ENCODE results near the gene MSANTD7.

MSANTD7 gene

DNA sequence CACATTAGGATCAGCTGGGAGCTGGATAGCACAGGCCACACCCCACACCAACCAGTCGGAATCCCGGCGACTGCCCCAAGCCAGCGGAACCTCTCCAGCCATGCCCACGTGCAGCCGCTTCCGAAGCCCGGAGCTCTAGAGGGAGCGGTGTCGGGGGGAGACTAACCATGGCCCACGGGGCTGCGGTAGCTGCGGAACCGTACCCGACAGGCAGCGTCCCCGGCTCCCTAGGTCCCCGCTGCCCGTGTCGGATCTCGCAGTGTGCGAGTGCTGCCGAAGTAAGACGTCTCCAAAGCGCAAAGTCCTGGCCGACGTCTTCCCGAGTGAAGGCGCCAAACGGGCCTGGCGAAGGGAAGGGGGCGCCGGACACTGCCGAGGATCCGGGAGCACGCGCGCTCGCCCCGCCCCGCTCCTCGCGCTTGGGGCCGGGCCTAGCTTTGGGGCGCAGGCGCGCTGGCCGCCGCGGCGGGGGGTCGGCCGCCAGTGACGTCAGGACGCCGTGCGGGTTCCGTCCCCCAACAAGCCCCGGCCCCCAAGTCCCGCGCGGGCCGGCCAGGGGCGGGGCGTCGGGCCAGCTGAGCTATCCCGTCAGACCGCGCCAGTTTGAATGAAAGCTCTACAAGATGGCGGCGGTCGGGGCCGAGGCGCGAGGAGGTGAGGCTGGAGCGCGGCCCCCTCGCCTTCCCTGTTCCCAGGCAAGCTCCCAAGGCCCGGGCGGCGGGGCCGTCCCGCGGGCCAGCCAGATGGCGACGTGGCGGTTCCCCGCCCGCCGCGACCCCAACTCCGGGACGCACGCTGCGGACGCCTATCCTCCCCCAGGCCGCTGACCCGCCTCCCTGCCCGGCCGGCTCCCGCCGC lies 40.4 kb downstream of the MSANTD7 start, which contains the start of gene SUV39H2:
SUV39H2 (plus strand) TSS at position 601 of the 858 bp plus-strand sequence; CDS start at position 624, 23 bp downstream.
- peak within 1 kb of the TSS; percentile 78 for H3K4me2 ChIP-seq (ENCODE audit: low read depth, low read length)
- no peaks in the 10 kb centered on the region for H3K9me2 ChIP-seq (replicated peaks; ENCODE audit: insufficient read depth, low read length)
- H3K4me1 ChIP-seq (ENCODE audit: low read length): peaks cover 13% of the 10 kb centered on the region
- peak within 1 kb of the TSS; percentile 98 for H3K4me3 ChIP-seq (ENCODE audit: low read length)
- H2AFZ ChIP-seq (ENCODE audit: low read length): peak within 1 kb of the TSS; percentile 81
- H3K79me2 ChIP-seq (ENCODE audit: low read length): peaks cover 73% of the 10 kb centered on the region
- no peaks in the 10 kb centered on the region for H3F3A ChIP-seq (ENCODE audit: insufficient read depth, low read length)
- H3K36me3 ChIP-seq (replicated peaks; ENCODE audit: insufficient read depth, low read length): peaks cover 3% of the 10 kb centered on the region; the same call in 1 of the 2 replicates
- no peaks in the 10 kb centered on the region for H4K20me1 ChIP-seq (ENCODE audit: insufficient read depth, low read length)
- TF ChIP-seq, protein P1, sequence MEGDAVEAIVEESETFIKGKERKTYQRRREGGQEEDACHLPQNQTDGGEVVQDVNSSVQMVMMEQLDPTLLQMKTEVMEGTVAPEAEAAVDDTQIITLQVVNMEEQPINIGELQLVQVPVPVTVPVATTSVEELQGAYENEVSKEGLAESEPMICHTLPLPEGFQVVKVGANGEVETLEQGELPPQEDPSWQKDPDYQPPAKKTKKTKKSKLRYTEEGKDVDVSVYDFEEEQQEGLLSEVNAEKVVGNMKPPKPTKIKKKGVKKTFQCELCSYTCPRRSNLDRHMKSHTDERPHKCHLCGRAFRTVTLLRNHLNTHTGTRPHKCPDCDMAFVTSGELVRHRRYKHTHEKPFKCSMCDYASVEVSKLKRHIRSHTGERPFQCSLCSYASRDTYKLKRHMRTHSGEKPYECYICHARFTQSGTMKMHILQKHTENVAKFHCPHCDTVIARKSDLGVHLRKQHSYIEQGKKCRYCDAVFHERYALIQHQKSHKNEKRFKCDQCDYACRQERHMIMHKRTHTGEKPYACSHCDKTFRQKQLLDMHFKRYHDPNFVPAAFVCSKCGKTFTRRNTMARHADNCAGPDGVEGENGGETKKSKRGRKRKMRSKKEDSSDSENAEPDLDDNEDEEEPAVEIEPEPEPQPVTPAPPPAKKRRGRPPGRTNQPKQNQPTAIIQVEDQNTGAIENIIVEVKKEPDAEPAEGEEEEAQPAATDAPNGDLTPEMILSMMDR (IDR thresholded peaks at IDR 0.05; ENCODE audit: low read length): no peak
- TF ChIP-seq EZH2 (optimal IDR thresholded peaks at IDR 0.05; ENCODE audit: low read depth, low read length): no peak
- no peaks in the 10 kb centered on the region for H3K27me3 ChIP-seq (replicated peaks; ENCODE audit: insufficient read depth, low read length)
- peak within 1 kb of the TSS; percentile 65 for H3K27ac ChIP-seq (ENCODE audit: low read length)
- H3K9ac ChIP-seq (ENCODE audit: low read length): peak within 1 kb of the TSS; percentile 95
- DNase-seq: peak; percentile 97
- H3K9me3 ChIP-seq (replicated peaks; ENCODE audit: insufficient read depth, low read length): no peaks in the 10 kb centered on the region

- H3K36me3 ChIP-seq (replicated peaks; ENCODE audit: insufficient read depth, low read length): peaks cover 3% of the 10 kb centered on the region
- peak overlapping the region; percentile 59 for H2AFZ ChIP-seq (ENCODE audit: low read length)
- H3K4me2 ChIP-seq (ENCODE audit: low read depth, low read length): peak overlapping the region; percentile 78
- no peaks in the 10 kb centered on the region for H4K20me1 ChIP-seq (ENCODE audit: insufficient read depth, low read length)
- peak; percentile 24 for DNase-seq
- peak overlapping the region; percentile 89 for H3K9ac ChIP-seq (ENCODE audit: low read length)
- peak overlapping the region; percentile 80 for H3K4me3 ChIP-seq (ENCODE audit: low read length)
- H3K9me3 ChIP-seq (replicated peaks; ENCODE audit: insufficient read depth, low read length): no peaks in the 10 kb centered on the region
- TF ChIP-seq EZH2phosphoT487 (IDR thresholded peaks at IDR 0.05; ENCODE audit: low read length): no peak
- no peak for TF ChIP-seq EZH2 (optimal IDR thresholded peaks at IDR 0.05; ENCODE audit: low read depth, low read length)
- TF ChIP-seq, protein P1 (IDR thresholded peaks at IDR 0.05; ENCODE audit: low read length): no peak
- H3K27ac ChIP-seq (ENCODE audit: low read length): peak overlapping the region; percentile 57; the same call in 1 of the 2 replicates
- H3K4me1 ChIP-seq (ENCODE audit: low read length): peaks cover 13% of the 10 kb centered on the region
- H3K79me2 ChIP-seq (ENCODE audit: low read length): peaks cover 82% of the 10 kb centered on the region
- H3K9me2 ChIP-seq (replicated peaks; ENCODE audit: insufficient read depth, low read length): no peaks in the 10 kb centered on the region
- H3F3A ChIP-seq (ENCODE audit: insufficient read depth, low read length): no peaks in the 10 kb centered on the region
- no peaks in the 10 kb centered on the region for H3K27me3 ChIP-seq (replicated peaks; ENCODE audit: insufficient read depth, low read length)
Observed at GRCh38 chr10:14879124-14879927, 41.2 kb downstream of the MSANTD7 start.

- peaks cover 7% of the 10 kb centered on the region for H3K36me3 ChIP-seq (replicated peaks; ENCODE audit: insufficient read depth, low read length)
- H2AFZ ChIP-seq (ENCODE audit: low read length): no peak overlapping the region
- H3K9me2 ChIP-seq (replicated peaks; ENCODE audit: insufficient read depth, low read length): no peaks in the 10 kb centered on the region
- no peaks in the 10 kb centered on the region for H3K9me3 ChIP-seq (replicated peaks; ENCODE audit: insufficient read depth, low read length)
- H3K27me3 ChIP-seq (replicated peaks; ENCODE audit: insufficient read depth, low read length): no peaks in the 10 kb centered on the region
- peaks cover 87% of the 10 kb centered on the region for H3K79me2 ChIP-seq (ENCODE audit: low read length)
- DNase-seq: no peak
- peak overlapping the region; percentile 89; the same call in 1 of the 2 replicates for H3K9ac ChIP-seq (ENCODE audit: low read length)
- no peak overlapping the region for H3K27ac ChIP-seq (ENCODE audit: low read length)
- no peaks in the 10 kb centered on the region for H4K20me1 ChIP-seq (ENCODE audit: insufficient read depth, low read length)
- TF ChIP-seq, protein P1 (IDR thresholded peaks at IDR 0.05; ENCODE audit: low read length): no peak
- TF ChIP-seq EZH2 (optimal IDR thresholded peaks at IDR 0.05; ENCODE audit: low read depth, low read length): no peak
- no peak for TF ChIP-seq EZH2phosphoT487 (IDR thresholded peaks at IDR 0.05; ENCODE audit: low read length)
- H3F3A ChIP-seq (ENCODE audit: insufficient read depth, low read length): no peaks in the 10 kb centered on the region
- H3K4me1 ChIP-seq (ENCODE audit: low read length): peaks cover 13% of the 10 kb centered on the region
- peak overlapping the region; percentile 78 for H3K4me2 ChIP-seq (ENCODE audit: low read depth, low read length)
- H3K4me3 ChIP-seq (ENCODE audit: low read length): peak overlapping the region; percentile 80
Observed at GRCh38 chr10:14879928-14880193, 41.8 kb downstream of the MSANTD7 start.
